ENCODE results near the gene OR52I2.

OR52I2 gene

GRCh38 chr11:4578624-4579023, 2.9 kb upstream of the OR52I2 start:
- no peak for TF ChIP-seq GATA2 (IDR thresholded peaks at IDR 0.05; ENCODE audit: low read depth, low read length)
- no peak for TF ChIP-seq GATA3 (IDR thresholded peaks at IDR 0.05; ENCODE audit: low read depth, low read length)

GRCh38 chr11:4580124-4580523, 1.4 kb upstream of the OR52I2 start:
- no peak for TF ChIP-seq GATA3 (IDR thresholded peaks at IDR 0.05; ENCODE audit: low read depth, low read length)
- no peak for TF ChIP-seq GATA2 (IDR thresholded peaks at IDR 0.05; ENCODE audit: low read depth, low read length)

- TF ChIP-seq GATA2 (IDR thresholded peaks at IDR 0.05; ENCODE audit: low read depth, low read length): no peak
Measured at GRCh38 chr11:4589017-4589416, 7.5 kb downstream of the OR52I2 start.

GRCh38 chr11:4593739-4594138, 12.2 kb downstream of the OR52I2 start, which contains the start of gene OR52I1:
Gene OR52I1 (plus strand): TSS chr11:4594039. CDS start chr11:4594039, 0 bp downstream.
- TF ChIP-seq GATA2 (IDR thresholded peaks at IDR 0.05; ENCODE audit: low read depth, low read length): no peak
- no peak for TF ChIP-seq GATA3 (IDR thresholded peaks at IDR 0.05; ENCODE audit: low read depth, low read length)

GRCh38 chr11:4605057-4605456, 23.5 kb downstream of the OR52I2 start:
- TF ChIP-seq GATA3 (IDR thresholded peaks at IDR 0.05; ENCODE audit: low read depth, low read length): no peak
- no peak for TF ChIP-seq GATA2 (IDR thresholded peaks at IDR 0.05; ENCODE audit: low read depth, low read length)

DNA sequence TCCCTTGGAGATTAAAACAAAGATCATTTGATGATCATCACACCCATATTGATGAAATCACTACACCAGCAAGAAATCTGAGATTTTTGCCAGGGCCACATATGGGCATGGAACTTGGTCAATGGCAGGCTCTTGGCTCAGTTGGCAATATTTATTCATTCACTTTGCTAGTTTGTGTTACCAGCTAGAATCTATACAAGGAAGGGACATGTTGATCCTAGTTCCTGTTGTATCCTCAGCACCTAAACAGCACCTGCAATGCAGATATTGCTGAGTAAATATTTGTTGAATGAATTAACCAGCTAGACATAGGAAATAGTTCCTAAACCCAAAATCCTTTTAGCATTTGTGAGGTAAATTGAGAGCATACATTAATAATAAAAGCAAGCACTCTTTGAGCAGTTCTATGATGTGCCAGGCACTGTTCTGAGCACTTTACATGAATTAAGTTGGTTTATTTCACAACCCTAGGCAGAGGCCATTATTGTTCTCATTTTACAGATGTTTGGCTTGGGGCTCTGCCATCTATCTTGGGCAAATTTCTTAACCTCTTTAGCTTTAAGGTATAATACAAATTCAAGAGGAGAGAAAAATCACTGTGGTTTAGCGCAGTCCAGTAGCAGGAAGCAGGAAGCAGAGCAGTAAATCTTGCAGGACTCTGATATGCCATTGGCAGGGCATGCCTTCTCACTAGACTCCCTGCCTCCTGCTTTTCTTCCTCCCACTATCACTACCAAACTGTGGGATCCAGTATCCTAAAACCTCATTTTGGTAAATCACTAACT, 24.9 kb downstream of the OR52I2 start:
- TF ChIP-seq GATA3 (IDR thresholded peaks at IDR 0.05; ENCODE audit: low read depth, low read length): no peak

GRCh38 chr11:4607096-4607495, 25.6 kb downstream of the OR52I2 start:
- no peak for TF ChIP-seq GATA3 (IDR thresholded peaks at IDR 0.05; ENCODE audit: low read depth, low read length)
- TF ChIP-seq GATA2 (IDR thresholded peaks at IDR 0.05; ENCODE audit: low read depth, low read length): no peak

GRCh38 chr11:4607781-4608666, 26.5 kb downstream of the OR52I2 start, which contains the start of gene TRIM68:
Gene TRIM68 (minus strand): TSS chr11:4608231. CDS start chr11:4605504, 2,727 bp downstream.
- TF ChIP-seq GATA2 (IDR thresholded peaks at IDR 0.05; ENCODE audit: low read depth, low read length): no peak; the same call in 1 of the 2 replicates
- no peak for TF ChIP-seq GATA3 (IDR thresholded peaks at IDR 0.05; ENCODE audit: low read depth, low read length)

DNA sequence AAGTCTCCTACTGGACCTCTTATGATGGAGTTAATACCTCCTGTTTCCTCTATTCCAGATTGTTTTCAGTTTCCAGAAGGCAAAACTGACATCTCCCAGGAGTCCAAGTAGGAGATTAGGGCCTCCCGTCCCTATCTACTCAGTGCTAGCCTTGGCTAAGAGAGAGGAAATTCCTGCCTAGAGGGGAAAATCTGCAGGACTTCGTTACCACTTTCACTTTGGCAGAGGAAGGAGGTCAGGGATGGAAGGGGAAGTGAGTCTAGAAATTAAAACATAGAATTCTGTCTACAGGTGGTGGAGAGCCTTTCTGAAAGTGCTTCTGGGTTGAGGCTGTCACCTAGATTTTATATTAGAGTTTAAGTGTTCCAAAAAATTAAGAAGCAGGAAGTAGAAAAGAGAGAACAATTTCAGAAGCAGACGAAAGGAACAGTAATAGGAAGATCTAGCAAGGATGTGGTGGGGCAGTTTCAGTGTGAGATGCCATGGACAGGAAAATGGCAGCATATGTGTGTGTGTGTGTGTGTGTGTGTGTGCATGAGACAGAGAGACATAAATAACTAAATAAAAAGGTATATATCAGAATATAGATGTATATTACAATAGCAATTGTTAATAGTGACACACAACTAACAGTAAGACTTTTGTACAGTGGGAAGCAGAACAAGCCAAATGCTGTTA, 28.9 kb downstream of the OR52I2 start:
- no peak for TF ChIP-seq GATA2 (IDR thresholded peaks at IDR 0.05; ENCODE audit: low read depth, low read length)
- TF ChIP-seq GATA3 (IDR thresholded peaks at IDR 0.05; ENCODE audit: low read depth, low read length): no peak

DNA sequence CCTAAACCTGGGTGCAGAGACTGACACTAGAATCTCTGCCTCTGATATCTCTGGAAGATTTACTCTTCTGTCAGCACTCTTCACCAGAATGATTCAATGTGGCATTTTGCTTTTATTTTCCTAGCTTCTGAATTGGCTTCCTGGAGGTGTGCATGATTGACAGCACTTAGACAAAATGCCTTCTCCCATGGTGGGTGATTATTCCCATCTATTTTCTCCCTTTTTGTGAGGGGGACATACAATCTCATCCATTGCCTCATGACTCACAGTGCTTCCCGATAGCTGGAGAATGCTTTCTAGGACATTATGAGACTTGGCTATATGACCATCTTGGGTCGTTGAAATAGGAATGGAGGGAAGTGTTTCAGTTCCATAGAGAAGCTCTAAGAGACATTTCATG, 30.4 kb downstream of the OR52I2 start:
- no peak for TF ChIP-seq GATA2 (IDR thresholded peaks at IDR 0.05; ENCODE audit: low read depth, low read length)
- TF ChIP-seq GATA3 (IDR thresholded peaks at IDR 0.05; ENCODE audit: low read depth, low read length): no peak

DNA sequence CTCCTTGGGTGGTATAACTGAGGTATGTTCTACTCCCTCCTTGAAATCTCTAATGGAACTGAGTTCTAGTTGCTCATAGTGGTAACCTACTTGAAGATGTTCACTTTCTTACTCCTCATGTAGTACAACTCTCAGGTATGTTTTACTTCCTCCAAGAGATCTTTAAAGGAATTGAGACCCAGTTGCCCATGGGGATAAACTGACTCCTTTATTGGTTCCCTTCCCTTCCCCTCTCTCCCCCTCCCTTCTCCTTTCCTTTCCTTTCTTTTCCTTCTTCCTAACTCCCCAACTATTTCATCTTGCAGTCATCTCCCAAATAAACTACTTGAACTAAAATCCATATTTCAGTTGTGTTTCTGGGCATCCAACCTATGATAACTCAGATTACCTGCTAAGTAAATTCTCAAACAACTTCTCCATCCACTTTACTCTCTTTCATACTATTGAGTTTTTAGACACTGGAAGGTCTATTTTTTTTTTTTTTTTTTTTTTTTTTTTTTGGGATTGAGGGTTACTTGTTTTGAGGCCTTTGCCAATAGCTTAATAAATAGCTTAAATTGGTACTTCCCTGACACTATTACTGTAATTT, 34.4 kb downstream of the OR52I2 start:
- no peak for TF ChIP-seq GATA3 (IDR thresholded peaks at IDR 0.05; ENCODE audit: low read depth, low read length)
- TF ChIP-seq GATA2 (IDR thresholded peaks at IDR 0.05; ENCODE audit: low read depth, low read length): no peak

GRCh38 chr11:4619514-4619913, 38.0 kb downstream of the OR52I2 start:
- no peak for TF ChIP-seq GATA3 (IDR thresholded peaks at IDR 0.05; ENCODE audit: low read depth, low read length)
- no peak for TF ChIP-seq GATA2 (IDR thresholded peaks at IDR 0.05; ENCODE audit: low read depth, low read length)

DNA sequence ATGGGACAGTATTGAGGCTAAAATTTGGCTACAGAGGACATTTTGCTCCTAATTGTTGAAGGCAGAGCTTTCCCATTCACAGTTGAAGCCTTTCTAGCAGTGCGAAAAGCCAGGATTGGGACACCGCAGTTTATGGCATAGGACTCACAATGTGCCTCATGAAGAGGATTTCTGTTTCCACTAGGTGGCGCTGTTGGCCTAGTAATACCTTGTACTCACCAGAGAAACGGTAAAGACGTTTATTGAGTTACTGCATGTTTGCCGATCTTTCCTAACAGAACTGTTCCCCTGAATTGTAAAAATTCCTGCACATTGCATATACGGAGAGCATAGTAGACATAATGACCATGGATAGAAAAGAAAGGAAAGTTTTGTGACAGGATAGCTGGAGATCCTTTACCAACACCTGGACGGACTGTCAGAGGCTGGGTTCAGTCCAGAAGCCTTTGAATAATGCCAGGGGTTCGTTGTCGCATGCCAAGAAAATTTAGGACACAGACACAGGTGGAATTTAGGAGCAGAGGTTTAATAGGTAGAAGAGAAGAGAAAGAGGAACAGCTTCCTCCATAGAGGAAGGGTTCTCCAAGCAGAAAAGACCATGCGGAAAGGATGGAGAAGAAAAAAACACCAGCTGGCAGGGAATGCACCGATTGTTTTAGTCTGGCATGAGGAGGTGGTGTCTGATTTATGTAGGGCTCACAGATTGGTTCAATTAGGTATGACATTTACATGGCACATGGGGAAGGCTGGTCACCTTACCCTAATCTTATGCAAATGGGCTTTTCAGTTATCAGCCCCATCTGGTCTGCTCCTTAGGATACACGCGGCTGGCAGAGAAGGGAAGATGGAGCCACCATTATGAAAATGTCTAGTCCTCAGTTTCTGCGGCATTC, 44.9 kb downstream of the OR52I2 start:
- no peak for TF ChIP-seq GATA2 (IDR thresholded peaks at IDR 0.05; ENCODE audit: low read depth, low read length)
